HG03108 (cell line): Measurements from ENCODE around the gene PKD2.
"Not testable (repeated sequence)": the region's sequence is repeated elsewhere in the genome, so short reads cannot be mapped to it uniquely, and the experiment has no call there.

Source experiments
- ATAC-seq: cut with Tn5 transposase; IDR thresholded peaks from one replicate; pipeline ENCODE4 v1.9.1; 2021; ENCODE audit warnings: moderate library complexity; ENCODE audit not compliant: unreplicated experiment

Gene PKD2

DNA sequence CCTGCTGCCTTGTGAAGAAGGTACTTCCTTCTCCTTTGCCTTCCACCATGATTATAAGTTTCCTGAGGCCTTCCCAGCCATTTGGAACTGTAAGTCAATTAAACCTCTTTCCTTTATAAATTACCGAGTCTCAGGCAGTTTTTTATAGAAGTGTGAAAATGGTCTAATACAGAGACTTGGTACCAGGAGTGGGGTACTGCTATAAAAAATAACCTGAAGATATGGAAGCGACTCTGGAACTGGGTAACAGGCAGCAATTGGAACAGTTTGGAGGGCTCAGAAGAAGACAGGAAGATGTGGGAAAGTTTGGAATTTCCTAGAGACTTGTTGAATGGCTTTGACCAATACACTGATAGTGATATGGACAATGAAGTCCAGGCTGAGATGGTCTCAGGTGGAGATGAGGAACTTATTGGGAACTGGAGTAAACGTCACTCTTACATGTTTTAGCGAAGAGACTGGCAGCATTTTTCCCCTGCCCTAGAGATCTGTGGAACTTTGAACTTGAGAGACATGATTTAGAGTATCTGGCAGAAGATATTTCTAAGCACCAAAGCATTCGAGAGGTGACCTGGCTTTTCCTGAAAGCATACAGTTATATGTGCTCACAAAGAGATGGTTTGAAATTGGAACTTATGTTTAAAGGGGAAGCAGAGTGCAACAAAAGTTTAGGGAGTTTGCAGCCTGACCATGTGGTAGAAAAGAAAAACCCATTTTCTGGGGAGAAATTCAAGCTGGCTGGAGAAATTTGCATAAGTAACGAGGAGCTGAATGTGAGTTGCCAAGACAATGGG lies 18.6 kb downstream of the PKD2 start:
- ATAC-seq = not testable (repeated sequence)

DNA sequence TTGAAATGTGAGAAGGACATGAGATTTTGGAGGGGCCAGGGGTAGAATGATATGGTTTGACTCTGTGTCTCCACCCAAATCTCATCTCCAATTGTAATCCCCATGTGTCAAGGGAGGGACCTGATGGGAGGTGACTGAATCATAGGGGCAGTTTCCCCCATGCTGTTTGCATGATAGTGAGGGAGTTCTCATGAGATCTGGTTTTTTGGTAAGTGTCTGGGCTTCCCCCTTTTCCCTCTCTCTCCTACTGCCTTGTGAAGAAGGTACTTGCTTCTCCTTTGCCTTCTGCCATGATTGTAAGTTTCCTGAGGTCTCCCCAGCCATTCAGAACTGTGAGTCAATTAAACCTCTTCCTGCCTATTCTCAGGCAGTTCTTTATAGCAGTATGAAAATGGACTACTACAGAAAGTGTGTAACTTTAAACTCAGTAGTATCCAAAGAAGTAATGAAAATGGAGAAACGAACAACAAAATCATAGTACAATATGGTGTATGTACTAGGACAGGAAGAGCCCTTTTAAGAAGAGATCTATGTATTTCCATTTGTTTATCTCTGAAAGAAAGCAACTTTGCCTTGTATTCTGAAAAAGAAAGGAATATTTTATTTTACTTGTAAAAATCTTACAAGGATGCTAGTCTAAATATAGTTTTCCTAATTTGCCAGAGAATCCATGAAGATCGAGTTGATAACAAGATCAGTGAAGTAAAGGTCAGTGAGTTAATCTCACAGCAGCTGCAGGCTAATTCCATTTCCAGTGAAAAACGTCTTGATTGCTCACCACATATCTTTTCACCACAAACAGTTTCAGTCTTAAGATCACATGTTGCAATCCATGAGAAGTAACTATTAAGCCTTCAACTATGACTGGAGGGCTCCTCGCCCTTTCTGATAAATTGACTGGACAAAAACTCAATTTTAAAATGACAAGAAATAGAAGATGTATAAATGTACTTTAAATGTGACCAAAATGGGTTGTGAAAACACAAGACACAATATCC lies 20.5 kb downstream of the PKD2 start:
- no peak for ATAC-seq

DNA sequence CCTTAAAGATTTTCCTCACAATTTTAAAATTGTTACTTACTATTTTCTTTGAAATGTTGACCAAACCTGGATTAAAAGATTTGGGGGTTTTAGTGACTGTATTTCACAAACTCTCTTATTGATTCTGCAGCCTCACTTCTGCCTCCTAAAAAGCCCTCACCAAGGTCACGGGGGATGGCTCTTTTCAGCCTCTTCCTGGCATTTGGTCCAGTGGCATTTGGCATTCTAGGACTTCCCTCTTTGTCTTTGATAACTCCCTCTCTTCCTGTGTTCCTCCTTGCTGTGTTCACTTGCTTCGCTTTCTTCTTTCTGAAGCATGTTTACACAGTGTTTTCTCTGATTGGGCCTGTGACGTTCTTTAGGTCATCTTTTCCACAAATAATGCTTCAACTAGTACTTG lies 21.5 kb downstream of the PKD2 start:
- no peak for ATAC-seq

DNA sequence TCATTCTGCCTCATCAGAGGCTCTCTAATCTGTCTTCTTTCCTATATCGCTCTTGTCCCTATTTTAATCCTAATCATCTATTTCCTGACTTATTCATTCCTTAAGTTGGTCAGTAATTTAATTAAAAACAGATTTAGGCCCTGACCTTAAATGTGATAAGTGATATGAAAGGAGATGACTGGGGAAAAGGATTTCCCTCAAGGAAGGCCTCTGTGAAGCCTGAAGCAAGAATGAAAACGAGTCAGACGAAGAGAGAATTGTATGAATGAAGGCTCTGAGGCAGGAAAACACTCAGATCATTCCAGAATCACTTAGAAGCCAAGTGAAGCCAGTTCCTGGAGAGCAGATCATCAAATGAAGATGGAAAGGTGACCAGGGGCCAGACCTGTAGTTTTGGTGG lies 22.1 kb downstream of the PKD2 start:
- ATAC-seq = no peak

DNA sequence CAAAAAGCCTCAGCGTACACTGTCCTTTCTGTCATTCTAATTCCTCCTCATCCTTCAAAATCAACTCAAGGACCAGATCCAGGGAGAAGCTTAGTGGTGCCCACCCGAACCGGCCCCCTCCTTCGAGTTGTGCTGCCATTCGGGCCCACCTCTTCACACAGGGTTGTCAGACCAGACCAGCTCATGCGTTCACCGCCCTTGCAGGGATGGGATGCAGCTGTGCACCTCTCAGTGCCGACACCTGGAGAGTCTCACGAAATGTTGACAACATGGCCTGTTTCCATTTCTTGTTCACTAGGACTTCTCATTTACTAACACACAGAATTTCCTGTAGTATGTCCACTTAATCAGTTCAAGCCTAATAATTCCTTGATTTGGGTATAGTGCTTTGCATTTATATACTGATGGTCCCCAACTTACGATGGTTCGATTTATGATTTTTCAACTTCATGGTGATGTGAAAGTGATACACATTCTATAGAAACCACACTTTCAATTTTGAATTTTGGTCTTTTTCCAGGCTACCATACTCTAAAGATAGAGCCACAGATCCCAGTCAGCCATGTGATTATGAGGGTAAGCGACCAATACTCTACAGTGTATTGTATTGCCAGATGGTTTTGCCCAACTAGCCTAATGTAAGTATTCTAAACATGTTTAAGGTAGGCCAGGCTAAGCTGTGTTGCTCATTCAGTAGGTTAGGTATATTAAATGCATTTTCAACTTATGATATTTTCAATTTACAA lies 23.3 kb downstream of the PKD2 start:
- no peak for ATAC-seq

DNA sequence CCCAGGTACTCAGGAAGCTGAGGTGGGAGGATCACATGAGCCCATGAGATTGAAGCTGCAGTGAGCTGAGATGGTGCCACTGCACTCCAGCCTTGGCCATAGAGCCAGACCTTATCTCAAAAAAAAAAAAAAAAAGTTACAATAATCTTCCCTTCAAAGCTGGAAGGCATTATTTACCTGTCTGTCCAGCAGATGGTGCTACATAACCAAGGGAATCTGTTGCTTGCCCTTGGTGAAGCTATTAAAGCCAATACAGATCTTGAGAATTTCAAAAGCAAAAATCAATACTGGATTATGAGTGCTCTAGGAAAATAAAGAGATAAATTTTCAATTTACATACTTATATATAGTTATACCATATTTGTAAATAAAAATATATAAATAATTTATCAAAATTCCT lies 25.9 kb downstream of the PKD2 start:
- ATAC-seq = peak; percentile 50

DNA sequence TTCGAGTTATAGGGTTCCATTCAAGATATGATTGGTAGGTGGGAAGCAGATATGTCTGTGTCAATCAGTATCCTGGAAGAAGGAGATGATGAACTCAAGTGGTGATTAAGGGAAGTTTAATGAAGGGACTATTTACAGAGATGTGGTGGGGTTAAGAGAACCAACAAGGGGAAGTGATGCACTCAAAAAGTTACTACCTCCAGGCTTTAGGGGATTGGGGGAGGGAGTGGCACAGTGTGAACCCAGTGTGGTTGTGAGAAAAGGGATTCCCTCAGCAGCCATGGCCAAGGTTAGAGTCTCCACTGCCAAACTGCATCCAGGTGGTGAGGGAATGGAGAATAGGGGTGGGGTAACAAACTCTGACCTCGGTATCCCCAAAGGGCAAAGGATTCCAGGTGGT lies 27.9 kb downstream of the PKD2 start:
- no peak for ATAC-seq

DNA sequence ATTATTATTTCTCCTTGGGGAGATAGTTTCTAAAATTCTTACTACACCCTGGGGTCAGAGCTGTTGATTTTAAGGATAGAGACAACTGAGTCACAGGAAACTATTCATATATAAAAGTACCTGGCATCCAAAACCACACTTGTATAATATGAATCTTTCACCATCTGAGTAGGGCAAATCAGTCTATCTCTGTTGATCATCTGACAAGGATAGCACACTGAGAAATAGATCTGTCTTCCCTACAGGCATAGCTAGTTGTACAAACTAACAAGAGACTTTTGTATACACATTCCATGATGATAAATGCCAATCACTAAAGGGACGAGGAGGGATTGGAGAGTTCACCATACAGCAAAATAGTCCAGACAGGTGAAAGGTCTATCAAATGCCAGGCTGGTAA lies 30.0 kb downstream of the PKD2 start:
- no peak for ATAC-seq

DNA sequence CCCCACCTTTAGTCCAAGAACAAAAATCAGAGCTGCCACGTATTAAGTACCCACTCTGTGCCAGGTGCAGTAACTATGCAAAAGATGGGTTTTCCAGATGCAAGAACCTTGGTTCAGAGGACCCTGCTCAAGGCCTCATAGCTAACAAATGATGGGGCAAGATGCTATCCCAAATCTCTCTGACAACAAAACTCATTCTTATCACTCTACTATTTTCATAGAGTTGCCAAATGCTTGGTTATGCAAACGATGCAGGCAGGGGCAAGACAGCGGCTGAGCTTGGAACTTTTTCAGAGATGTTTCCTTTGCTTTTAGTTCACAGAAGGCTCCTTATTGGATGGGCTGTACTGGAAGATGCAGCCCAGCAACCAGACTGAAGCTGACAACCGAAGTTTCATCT lies 30.5 kb downstream of the PKD2 start:
- no peak for ATAC-seq

DNA sequence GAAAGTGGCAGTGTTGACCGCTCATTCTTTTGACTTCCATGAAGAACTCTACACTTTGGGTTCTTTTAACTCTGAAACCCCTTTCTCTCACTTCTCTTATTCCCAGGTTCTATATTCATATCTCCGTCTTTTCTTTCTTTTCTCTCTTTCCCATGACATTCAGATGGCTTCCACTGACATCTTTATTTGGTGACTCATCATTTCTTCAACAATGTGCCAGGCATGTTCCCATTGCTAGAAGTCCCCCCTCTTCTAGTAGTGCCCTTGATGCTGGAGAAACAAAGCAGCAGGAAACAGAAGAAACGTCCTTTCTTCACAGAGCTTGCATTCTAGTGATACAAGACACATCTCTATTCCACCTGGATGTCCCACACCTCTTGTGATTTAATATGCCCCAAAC lies 33.3 kb downstream of the PKD2 start:
- no peak for ATAC-seq

DNA sequence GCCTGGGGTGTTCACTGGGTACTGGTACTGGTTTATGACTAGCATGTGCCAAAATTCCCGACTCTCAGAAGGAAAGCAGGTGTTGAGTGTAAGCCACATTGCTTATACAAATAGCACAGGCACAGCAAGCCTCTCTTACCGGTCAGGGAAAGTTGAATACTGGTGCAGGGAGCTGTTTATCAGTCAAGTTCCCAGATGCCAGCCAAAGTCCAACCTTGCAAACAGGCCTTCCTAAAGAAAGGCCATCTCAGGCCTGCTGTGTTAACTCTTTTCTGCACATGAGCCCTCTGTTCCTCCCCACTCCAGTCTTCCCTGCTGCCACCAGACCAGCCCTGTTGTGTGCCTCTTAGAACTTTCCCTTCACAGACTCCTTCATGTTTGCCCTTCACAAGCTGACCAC lies 34.2 kb downstream of the PKD2 start:
- ATAC-seq = no peak

DNA sequence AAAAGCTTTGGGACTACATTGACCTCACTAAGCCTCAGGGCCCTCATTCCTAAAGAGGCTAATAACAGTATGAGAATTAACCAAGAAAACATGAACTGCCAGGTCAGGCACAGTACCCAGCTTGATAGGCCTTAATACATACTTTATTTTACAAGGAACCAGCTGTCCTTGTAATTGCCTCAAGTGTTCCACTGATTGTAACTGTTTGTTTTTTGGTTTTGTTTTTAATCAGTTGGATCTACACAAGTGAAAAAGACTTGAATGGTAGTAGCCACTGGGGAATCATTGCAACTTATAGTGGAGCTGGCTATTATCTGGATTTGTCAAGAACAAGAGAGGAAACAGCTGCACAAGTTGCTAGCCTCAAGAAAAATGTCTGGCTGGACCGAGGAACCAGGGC lies 35.6 kb downstream of the PKD2 start:
- ATAC-seq = no peak

DNA sequence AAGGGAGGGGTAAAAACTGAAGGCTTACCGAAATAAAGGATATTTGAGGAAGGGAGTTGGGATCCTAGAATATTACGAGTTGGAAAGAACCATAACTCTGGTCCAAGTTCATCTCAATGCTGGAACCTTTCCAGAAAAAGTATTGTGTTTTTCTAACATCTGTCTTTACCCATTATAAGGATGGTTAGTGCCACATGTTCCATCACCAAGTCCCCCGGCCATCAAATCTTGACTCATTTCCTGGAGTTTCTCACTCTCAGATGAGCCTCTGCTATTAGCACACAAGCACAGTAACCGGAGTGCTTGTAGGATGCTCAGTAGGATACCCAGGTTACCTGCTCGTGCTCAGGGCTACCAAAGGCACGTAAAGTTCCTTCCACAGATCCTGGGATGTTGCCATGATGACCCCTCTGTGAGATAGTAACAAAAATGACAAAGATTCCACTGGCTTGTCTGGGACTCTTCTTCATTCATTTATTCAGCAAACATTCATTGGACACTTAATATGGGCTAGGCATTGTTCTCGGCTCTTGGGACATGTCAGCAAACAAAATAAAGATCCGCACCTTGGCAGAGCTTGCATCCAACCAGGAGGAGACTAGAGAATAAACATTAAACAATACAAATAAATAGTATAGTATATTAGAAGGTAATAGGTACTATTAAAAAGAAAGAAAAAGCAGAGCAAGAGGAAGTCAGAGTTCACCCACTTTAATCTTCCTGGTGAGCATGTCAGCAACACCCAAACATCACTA lies 36.3 kb downstream of the PKD2 start:
- ATAC-seq = no peak

DNA sequence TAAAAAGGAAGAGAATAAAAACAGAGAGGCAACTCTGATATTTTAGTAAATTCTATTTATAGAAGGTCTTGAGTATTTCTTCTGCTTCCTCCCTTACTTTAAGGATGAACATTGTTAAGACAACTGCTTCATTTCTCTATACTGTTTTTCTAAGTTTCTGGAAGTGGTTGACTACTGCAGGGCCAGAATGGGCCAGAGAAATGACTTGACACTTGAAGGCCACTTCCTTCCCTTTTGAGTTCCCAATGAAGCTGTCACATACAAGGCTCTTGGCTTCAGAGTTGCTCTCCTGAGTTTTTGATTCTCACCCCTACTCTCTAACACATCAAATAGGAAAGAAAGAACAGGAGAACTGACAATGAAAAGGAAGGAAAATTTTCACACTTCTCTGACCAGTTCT lies 37.6 kb downstream of the PKD2 start:
- no peak for ATAC-seq

DNA sequence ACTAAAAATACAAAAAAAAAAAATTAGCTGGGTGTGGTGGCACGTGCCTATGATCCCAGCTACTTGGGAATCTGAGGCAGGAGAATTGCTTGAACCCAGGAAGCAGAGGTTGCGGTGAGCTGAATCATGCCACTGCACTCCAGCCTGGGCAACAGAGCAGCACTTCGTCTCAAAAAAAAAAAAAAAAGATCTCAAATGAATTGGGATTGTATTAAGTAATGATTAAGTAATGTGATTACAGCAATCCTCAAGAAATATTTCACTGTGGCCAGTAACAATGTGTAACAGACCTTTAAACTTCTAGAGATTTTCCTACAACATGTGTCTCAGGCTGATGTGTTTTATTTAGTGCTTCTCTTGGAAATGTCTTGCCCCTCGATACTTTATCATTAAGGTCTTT lies 46.8 kb downstream of the PKD2 start:
- ATAC-seq = no peak

DNA sequence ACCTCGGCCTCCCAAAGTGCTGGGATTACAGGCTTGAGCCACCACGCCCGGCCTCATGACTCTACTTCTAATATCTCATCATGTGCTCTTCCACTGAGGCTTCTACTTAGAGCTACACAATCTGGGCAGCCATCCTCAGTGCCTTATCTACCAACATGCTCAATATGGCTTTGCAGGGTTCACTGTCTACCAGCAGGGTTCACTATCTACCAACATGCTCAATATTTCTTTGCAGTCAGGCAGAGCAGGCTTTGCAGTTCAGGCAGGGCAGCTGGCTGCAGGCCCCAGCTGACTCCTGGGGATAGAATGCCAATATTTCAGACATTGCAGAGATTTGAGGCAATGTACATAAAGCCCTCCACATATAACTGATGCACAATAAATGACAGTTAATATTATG lies 47.5 kb downstream of the PKD2 start:
- peak; percentile 61 for ATAC-seq

DNA sequence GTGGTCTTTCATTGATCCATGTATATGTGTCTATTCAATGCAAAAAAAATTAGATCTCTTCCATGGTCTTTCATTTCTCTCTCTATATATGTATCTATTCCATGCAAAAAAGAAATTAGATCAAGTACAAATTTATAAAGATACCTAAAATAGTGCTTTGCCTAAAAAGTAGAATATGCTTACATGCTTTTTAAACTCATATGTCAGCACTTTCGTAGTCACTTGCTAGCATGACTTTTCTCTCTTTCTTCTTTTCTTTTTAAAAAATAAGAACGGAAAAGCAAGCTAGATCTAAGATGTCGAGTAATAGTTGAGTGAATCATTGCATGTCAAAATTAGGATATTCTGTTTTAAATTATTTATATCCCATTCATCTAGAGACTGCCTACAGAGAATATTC lies 50.9 kb downstream of the PKD2 start:
- ATAC-seq = no peak

DNA sequence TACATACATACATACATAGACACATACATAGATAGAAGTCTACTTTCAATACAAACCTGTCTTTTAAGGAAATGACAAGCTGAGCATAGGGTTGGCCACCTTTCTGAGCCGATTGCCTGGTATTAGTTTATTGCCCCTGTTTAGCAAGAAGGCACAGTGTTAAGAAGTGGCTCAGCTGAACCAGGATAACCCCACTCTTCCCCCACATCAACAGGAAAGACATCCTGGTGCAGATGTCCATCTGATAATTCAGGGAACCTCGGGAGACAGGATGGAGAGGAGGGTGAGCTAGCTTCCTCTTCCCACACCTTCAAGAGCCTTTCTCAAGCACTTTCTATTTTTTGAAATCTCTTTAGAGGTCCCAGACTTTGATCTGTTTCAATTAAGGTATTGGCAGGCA lies 52.3 kb downstream of the PKD2 start:
- no peak for ATAC-seq

DNA sequence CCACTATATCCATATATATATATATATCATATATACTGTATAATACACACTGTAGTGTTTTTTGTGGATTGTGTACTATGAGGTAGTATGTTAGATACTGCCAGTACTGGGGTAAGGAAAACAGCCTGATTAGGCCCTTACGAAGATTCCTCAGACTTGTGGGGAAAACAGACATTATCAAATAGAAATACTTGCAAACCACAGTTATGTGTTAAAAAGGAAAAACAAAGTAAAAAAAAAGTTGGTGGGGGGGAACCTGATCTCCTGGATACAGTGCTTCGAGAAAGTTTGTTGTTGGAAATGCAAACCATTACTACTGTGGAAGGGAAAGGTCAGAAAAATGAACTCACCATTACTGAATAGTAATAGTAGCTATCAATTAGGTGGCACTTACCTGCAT lies 53.0 kb downstream of the PKD2 start:
- no peak for ATAC-seq

DNA sequence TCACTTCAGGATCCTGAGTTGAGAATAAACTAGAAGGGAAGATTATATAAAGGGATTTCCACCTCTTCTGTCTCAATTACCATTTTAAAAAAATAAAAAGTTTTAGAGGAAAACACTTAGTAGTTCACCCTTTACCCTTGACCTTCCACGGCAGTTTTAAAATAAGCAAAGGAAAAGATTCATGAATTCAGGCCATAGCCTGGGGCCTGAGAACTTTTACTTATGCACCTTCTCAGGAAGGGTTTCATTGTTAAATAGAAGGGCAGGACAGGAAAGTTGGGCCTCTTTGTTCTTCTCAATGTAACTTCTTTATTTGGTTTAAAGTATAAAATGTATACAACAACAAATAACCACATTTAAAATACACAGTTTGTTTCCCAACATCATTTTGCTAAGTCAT lies 54.9 kb downstream of the PKD2 start:
- no peak for ATAC-seq

DNA sequence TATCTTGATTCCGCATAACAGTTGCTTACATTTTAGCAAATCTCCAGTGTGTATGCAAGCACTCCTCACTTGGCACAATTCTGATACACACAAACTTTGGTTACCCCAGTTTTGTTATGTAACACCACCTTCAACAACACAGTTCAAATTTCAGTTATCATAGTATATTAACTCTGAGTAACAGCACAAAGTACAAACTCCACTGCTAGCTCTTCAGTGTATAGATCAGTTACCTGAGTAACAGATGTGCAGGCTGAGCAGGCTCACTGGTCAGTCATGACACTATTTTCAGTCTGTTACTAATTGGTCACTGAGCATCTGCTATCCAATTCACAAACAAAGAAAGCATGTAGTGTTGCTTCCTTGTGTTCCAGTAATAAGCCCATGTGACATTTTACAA lies 55.4 kb downstream of the PKD2 start:
- ATAC-seq = no peak
